ENCODE measurements around the gene C4orf50. TPM values are rescaled to one million over a fixed set of nuclear protein-coding genes. Genes with fewer than 3 reads are reported as not detected.

Gene C4orf50
- total and polyA plus RNA-seq, 2 of the 13 experiments (the other 11 are each of a cell fraction or from before 2014, with no cell fraction given), result not detected

DNA sequence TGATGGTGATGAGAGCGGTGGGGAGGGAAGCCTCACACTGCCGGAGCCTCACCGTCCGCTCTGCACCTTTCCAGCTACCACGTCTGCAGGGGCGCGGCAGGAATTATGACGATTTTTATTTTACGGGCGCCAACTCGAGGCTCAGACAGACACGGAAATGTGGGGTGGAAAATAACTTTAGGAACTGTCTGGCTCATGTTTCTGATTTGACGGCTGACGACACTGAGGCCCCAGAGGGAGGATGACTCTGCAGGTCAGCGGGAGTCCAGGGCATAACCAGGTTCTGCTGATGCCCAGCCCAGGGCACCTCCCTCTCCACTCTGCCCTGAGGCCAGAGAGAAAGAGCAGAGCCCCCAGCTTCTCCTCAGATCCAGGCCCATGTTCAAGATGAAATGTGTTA is 43.9 kb downstream of the C4orf50 start:
- Histone ChIP-seq H4K20me1 (ENCODE audit: insufficient read depth, low read length) (no peaks in the 10 kb centered on the region), H3K27ac (ENCODE audit: extremely low read length, insufficient read depth, low read length) (no peak overlapping the region), H3K79me2 (ENCODE audit: insufficient read depth, low read length) (no peaks in the 10 kb centered on the region), H3K4me3 (replicated peaks in 1 of 3; ENCODE audit: insufficient read depth in 1 of 3, low read depth in 2 of 3, low read length in 3 of 3) (no peak overlapping the region), H3K27me3 (ENCODE audit: control insufficient read depth in 1 of 2, insufficient read depth in 2 of 2, low read length in 2 of 2) (peaks cover 11 to 30% of the 10 kb centered on the region in 2 experiments; a peak in 3 of 5 replicates), H3K9ac (ENCODE audit: insufficient read depth, low read depth, low read length) (no peak overlapping the region), H3K9me3 (ENCODE audit: low read length) (no peaks in the 10 kb centered on the region), H3K4me2 (ENCODE audit: low read depth, low read length) (no peak overlapping the region), H3K36me3 (replicated peaks in 1 of 2; ENCODE audit: control insufficient read depth in 1 of 2, insufficient read depth in 2 of 2, low read length in 2 of 2) (no peaks in the 10 kb centered on the region), H3K4me1 (ENCODE audit: insufficient read depth, low read length) (no peaks in the 10 kb centered on the region), H2AFZ (ENCODE audit: low read length) (no peak overlapping the region)
- in situ Hi-C loops (cut with HindIII; ENCODE audit: extremely low pct_ligation_motif_present, low pct_unique_long_range_greater_than_20kb), result no loop called here
- TF ChIP-seq ZNF33A (CRISPR knock-in tag; IDR thresholded peaks at IDR 0.05; ENCODE audit: borderline replicate concordance) (no peak), CCDC6 (CRISPR knock-in tag; IDR thresholded peaks at IDR 0.05) (no peak), ZNF251 (CRISPR knock-in tag; IDR thresholded peaks at IDR 0.05) (no peak), E2F1 (CRISPR knock-in tag; IDR thresholded peaks at IDR 0.05) (no peak), POLR2G (IDR thresholded peaks at IDR 0.05; ENCODE audit: low read depth, low read length) (no peak), NR2F1 (CRISPR knock-in tag; IDR thresholded peaks at IDR 0.05) (no peak), SMARCE1 (IDR thresholded peaks at IDR 0.05; ENCODE audit: borderline replicate concordance) (no peak), ZKSCAN8 (CRISPR knock-in tag; IDR thresholded peaks at IDR 0.05; ENCODE audit: borderline replicate concordance) (no peak), SOX5 (CRISPR knock-in tag; IDR thresholded peaks at IDR 0.05; ENCODE audit: borderline replicate concordance) (no peak), RXRA (CRISPR knock-in tag; IDR thresholded peaks at IDR 0.05) (no peak), U2AF1 (optimal IDR thresholded peaks at IDR 0.05; ENCODE audit: low read depth, low read length) (no peak), ZNF841 (CRISPR knock-in tag; IDR thresholded peaks at IDR 0.05; ENCODE audit: borderline replicate concordance) (no peak), ZBTB21 (CRISPR knock-in tag; IDR thresholded peaks at IDR 0.05) (no peak), RAD21 (CRISPR knock-in tag; IDR thresholded peaks at IDR 0.05) (no peak), HIC2 (CRISPR knock-in tag; IDR thresholded peaks at IDR 0.05; ENCODE audit: low read depth) (no peak), U2AF2 (IDR thresholded peaks at IDR 0.05; ENCODE audit: low read depth, low read length) (no peak), ZNF761 (CRISPR knock-in tag; conservative IDR thresholded peaks at IDR 0.05) (no peak)
- TF ChIP-seq, protein P1, sequence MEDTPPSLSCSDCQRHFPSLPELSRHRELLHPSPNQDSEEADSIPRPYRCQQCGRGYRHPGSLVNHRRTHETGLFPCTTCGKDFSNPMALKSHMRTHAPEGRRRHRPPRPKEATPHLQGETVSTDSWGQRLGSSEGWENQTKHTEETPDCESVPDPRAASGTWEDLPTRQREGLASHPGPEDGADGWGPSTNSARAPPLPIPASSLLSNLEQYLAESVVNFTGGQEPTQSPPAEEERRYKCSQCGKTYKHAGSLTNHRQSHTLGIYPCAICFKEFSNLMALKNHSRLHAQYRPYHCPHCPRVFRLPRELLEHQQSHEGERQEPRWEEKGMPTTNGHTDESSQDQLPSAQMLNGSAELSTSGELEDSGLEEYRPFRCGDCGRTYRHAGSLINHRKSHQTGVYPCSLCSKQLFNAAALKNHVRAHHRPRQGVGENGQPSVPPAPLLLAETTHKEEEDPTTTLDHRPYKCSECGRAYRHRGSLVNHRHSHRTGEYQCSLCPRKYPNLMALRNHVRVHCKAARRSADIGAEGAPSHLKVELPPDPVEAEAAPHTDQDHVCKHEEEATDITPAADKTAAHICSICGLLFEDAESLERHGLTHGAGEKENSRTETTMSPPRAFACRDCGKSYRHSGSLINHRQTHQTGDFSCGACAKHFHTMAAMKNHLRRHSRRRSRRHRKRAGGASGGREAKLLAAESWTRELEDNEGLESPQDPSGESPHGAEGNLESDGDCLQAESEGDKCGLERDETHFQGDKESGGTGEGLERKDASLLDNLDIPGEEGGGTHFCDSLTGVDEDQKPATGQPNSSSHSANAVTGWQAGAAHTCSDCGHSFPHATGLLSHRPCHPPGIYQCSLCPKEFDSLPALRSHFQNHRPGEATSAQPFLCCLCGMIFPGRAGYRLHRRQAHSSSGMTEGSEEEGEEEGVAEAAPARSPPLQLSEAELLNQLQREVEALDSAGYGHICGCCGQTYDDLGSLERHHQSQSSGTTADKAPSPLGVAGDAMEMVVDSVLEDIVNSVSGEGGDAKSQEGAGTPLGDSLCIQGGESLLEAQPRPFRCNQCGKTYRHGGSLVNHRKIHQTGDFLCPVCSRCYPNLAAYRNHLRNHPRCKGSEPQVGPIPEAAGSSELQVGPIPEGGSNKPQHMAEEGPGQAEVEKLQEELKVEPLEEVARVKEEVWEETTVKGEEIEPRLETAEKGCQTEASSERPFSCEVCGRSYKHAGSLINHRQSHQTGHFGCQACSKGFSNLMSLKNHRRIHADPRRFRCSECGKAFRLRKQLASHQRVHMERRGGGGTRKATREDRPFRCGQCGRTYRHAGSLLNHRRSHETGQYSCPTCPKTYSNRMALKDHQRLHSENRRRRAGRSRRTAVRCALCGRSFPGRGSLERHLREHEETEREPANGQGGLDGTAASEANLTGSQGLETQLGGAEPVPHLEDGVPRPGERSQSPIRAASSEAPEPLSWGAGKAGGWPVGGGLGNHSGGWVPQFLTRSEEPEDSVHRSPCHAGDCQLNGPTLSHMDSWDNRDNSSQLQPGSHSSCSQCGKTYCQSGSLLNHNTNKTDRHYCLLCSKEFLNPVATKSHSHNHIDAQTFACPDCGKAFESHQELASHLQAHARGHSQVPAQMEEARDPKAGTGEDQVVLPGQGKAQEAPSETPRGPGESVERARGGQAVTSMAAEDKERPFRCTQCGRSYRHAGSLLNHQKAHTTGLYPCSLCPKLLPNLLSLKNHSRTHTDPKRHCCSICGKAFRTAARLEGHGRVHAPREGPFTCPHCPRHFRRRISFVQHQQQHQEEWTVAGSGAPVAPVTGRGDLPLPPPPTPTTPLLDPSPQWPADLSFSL (CRISPR knock-in tag; IDR thresholded peaks at IDR 0.05), result no peak
- DNase-seq (ENCODE audit: low spot score) (no peak), FAIRE-seq (no peak), ATAC-seq (no peak)
- POLR2A ChIA-PET, result no interaction called here
- no TSS peak for BruUV-seq (replicated peaks)
- CTCF ChIA-PET (ENCODE audit: low intra/inter-chr PET ratio, low total read pairs), result no interaction called here
- 62% methylated on average over 14 of the region's 15 CpGs for WGBS (ENCODE audit: low lambda C conversion rate)
- intact Hi-C loops (cut with micrococcal nuclease; ENCODE audit: unreplicated experiment), result no loop called here

Data from HepG2 (cell line).